Measurements from ENCODE around the gene RABGAP1. TPM values are rescaled to one million over a fixed set of nuclear protein-coding genes. Genes with fewer than 3 reads are reported as not detected.

RABGAP1 gene
- total and polyA plus RNA-seq, 2 experiments from 2014 or later, result 8.5 to 33.9 TPM

GRCh38 chr9:123062351-123063176 lies 121.7 kb downstream of the RABGAP1 start (continued):
- TF ChIP-seq, protein P1, sequence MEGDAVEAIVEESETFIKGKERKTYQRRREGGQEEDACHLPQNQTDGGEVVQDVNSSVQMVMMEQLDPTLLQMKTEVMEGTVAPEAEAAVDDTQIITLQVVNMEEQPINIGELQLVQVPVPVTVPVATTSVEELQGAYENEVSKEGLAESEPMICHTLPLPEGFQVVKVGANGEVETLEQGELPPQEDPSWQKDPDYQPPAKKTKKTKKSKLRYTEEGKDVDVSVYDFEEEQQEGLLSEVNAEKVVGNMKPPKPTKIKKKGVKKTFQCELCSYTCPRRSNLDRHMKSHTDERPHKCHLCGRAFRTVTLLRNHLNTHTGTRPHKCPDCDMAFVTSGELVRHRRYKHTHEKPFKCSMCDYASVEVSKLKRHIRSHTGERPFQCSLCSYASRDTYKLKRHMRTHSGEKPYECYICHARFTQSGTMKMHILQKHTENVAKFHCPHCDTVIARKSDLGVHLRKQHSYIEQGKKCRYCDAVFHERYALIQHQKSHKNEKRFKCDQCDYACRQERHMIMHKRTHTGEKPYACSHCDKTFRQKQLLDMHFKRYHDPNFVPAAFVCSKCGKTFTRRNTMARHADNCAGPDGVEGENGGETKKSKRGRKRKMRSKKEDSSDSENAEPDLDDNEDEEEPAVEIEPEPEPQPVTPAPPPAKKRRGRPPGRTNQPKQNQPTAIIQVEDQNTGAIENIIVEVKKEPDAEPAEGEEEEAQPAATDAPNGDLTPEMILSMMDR (conservative IDR thresholded peaks at IDR 0.05; ENCODE audit: low read depth in 2 of 2), result no peak
- TF ChIP-seq EZH2phosphoT487 (IDR thresholded peaks at IDR 0.05; ENCODE audit: unreplicated experiment) (no peak), EZH2 (IDR thresholded peaks at IDR 0.05; ENCODE audit: low read depth, unreplicated experiment) (no peak)

DNA sequence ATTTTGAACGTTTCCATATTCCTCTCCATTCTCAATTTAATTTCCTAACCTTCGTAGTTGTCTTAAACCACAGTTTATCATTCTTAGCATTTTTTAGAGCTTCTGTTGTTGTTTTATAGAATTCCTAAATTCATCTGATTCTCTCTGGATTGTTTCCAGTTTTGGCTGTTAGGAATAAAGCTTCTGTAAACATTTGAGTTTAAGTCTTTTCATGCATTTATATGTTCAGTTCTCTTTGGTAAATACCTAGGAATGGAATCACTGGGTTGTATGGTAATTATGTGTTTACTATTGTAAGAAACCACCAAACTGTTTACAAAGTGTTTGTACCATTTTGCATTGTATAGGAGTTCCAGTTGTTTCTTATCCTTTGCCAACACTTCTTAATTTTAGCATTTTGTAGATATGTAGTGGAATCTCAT lies 122.4 kb downstream of the RABGAP1 start:
- H3K27me3 ChIP-seq (ENCODE audit: insufficient read depth), result no peaks in the 10 kb centered on the region
- peaks cover 30% of the 10 kb centered on the region for H3K36me3 Mint-ChIP-seq (ENCODE audit: low read depth)
- no peak overlapping the region for H3K4me3 Mint-ChIP-seq
- ATAC-seq (no peak), DNase-seq (ENCODE audit: low spot score) (no peak)
- no peaks in the 10 kb centered on the region for H3K79me2 ChIP-seq (replicated peaks; ENCODE audit: insufficient read depth)
- no peaks in the 10 kb centered on the region for H3K9me2 ChIP-seq (ENCODE audit: insufficient read depth)
- H3K4me2 ChIP-seq, result no peak overlapping the region
- peaks cover 2% of the 10 kb centered on the region for H3K27me3 Mint-ChIP-seq (ENCODE audit: insufficient read depth, low read depth, poor library complexity)
- H2AFZ ChIP-seq, result no peak overlapping the region
- H3K9me3 Mint-ChIP-seq, result no peaks in the 10 kb centered on the region
- no peaks in the 10 kb centered on the region for H3F3A ChIP-seq (replicated peaks; ENCODE audit: low read depth)
- no peak overlapping the region for H3K27ac ChIP-seq (ENCODE audit: low read depth)
- H3K36me3 ChIP-seq (ENCODE audit: insufficient read depth), result peaks cover 19% of the 10 kb centered on the region
- peaks cover 10% of the 10 kb centered on the region; the same call in 1 of the 2 replicates for H3K4me1 ChIP-seq (ENCODE audit: insufficient read depth)
- no peak overlapping the region for H3K27ac Mint-ChIP-seq
- H4K20me1 ChIP-seq (replicated peaks; ENCODE audit: insufficient read depth), result no peaks in the 10 kb centered on the region; the same call in 1 of the 2 replicates
- H3K4me1 Mint-ChIP-seq, result peaks cover 4% of the 10 kb centered on the region
- H3K4me3 ChIP-seq, result no peak overlapping the region
- TF ChIP-seq EZH2 (IDR thresholded peaks at IDR 0.05; ENCODE audit: low read depth, unreplicated experiment) (no peak), EZH2phosphoT487 (IDR thresholded peaks at IDR 0.05; ENCODE audit: unreplicated experiment) (no peak), CREB1 (CRISPR knock-in tag; IDR thresholded peaks at IDR 0.05; ENCODE audit: low read depth) (no peak), ZNF331 (CRISPR knock-in tag; IDR thresholded peaks at IDR 0.05; ENCODE audit: low read depth) (no peak), POLR2AphosphoS5 (IDR thresholded peaks at IDR 0.05; ENCODE audit: low read depth) (no peak), REST (IDR thresholded peaks at IDR 0.05; ENCODE audit: unreplicated experiment) (no peak), STAT1 (IDR thresholded peaks at IDR 0.05; ENCODE audit: unreplicated experiment) (no peak)
- TF ChIP-seq, protein P2, sequence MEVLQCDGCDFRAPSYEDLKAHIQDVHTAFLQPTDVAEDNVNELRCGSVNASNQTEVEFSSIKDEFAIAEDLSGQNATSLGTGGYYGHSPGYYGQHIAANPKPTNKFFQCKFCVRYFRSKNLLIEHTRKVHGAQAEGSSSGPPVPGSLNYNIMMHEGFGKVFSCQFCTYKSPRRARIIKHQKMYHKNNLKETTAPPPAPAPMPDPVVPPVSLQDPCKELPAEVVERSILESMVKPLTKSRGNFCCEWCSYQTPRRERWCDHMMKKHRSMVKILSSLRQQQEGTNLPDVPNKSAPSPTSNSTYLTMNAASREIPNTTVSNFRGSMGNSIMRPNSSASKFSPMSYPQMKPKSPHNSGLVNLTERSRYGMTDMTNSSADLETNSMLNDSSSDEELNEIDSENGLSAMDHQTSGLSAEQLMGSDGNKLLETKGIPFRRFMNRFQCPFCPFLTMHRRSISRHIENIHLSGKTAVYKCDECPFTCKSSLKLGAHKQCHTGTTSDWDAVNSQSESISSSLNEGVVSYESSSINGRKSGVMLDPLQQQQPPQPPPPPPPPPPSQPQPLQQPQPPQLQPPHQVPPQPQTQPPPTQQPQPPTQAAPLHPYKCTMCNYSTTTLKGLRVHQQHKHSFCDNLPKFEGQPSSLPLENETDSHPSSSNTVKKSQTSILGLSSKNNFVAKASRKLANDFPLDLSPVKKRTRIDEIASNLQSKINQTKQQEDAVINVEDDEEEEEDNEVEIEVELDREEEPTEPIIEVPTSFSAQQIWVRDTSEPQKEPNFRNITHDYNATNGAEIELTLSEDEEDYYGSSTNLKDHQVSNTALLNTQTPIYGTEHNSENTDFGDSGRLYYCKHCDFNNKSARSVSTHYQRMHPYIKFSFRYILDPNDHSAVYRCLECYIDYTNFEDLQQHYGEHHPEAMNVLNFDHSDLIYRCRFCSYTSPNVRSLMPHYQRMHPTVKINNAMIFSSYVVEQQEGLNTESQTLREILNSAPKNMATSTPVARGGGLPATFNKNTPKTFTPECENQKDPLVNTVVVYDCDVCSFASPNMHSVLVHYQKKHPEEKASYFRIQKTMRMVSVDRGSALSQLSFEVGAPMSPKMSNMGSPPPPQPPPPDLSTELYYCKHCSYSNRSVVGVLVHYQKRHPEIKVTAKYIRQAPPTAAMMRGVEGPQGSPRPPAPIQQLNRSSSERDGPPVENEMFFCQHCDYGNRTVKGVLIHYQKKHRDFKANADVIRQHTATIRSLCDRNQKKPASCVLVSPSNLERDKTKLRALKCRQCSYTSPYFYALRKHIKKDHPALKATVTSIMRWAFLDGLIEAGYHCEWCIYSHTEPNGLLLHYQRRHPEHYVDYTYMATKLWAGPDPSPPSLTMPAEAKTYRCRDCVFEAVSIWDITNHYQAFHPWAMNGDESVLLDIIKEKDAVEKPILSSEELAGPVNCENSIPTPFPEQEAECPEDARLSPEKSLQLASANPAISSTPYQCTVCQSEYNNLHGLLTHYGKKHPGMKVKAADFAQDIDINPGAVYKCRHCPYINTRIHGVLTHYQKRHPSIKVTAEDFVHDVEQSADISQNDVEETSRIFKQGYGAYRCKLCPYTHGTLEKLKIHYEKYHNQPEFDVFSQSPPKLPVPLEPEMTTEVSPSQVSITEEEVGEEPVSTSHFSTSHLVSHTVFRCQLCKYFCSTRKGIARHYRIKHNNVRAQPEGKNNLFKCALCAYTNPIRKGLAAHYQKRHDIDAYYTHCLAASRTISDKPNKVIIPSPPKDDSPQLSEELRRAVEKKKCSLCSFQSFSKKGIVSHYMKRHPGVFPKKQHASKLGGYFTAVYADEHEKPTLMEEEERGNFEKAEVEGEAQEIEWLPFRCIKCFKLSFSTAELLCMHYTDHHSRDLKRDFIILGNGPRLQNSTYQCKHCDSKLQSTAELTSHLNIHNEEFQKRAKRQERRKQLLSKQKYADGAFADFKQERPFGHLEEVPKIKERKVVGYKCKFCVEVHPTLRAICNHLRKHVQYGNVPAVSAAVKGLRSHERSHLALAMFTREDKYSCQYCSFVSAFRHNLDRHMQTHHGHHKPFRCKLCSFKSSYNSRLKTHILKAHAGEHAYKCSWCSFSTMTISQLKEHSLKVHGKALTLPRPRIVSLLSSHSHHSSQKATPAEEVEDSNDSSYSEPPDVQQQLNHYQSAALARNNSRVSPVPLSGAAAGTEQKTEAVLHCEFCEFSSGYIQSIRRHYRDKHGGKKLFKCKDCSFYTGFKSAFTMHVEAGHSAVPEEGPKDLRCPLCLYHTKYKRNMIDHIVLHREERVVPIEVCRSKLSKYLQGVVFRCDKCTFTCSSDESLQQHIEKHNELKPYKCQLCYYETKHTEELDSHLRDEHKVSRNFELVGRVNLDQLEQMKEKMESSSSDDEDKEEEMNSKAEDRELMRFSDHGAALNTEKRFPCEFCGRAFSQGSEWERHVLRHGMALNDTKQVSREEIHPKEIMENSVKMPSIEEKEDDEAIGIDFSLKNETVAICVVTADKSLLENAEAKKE (CRISPR knock-in tag; IDR thresholded peaks at IDR 0.05), result no peak
- TF ChIP-seq, protein P1 (conservative IDR thresholded peaks at IDR 0.05; ENCODE audit: low read depth in 2 of 2), result no peak

Measured in GM23338 (cell line).